Hematopoietic multipotent progenitor cell (in vitro differentiated cells): ENCODE data around the gene ADAP2. TPM values are rescaled to one million over a fixed set of nuclear protein-coding genes. Genes with fewer than 3 reads are reported as not detected.
"Not testable (repeated sequence)": the region's sequence is repeated elsewhere in the genome, so short reads cannot be mapped to it uniquely, and the experiment has no call there.

Source experiments
- DNase-seq, 3 donors: peaks; one replicate each; pipeline ENCODE4 v3.0.0-alpha.2; 2011 to 2015; ENCODE audit warnings: low read depth in 2 of 3, low spot score in 2 of 3
- total RNA-seq: library from RNA; depleted of rRNA; stranded (reverse); fragments of >200 nt; gene quantifications from one replicate; pipeline ENCODE4 v1.2.3, GENCODE V29; 2012

The ADAP2 gene
- total RNA-seq, 1 donor: 0.54 TPM

DNA sequence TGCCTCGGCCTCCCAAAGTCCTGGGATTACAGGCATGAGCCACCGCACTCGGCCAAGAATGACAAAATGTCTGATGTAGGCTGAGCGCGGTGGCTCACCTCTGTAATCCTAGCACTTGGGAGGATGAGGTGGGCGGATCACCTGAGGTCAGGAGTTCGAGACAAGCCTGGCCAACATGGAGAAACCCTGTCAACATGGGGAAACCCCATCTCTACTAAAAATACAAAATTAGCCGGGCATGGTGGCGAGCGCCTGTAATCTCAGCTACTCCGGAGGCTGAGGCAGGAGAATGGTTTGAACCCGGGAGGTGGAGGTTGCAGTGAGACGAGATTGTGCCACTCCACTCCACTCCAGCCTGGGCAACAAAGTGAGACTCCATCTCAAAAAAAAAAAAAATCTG lies 46.2 kb downstream of the ADAP2 start:
- DNase-seq: not testable (repeated sequence)

DNA sequence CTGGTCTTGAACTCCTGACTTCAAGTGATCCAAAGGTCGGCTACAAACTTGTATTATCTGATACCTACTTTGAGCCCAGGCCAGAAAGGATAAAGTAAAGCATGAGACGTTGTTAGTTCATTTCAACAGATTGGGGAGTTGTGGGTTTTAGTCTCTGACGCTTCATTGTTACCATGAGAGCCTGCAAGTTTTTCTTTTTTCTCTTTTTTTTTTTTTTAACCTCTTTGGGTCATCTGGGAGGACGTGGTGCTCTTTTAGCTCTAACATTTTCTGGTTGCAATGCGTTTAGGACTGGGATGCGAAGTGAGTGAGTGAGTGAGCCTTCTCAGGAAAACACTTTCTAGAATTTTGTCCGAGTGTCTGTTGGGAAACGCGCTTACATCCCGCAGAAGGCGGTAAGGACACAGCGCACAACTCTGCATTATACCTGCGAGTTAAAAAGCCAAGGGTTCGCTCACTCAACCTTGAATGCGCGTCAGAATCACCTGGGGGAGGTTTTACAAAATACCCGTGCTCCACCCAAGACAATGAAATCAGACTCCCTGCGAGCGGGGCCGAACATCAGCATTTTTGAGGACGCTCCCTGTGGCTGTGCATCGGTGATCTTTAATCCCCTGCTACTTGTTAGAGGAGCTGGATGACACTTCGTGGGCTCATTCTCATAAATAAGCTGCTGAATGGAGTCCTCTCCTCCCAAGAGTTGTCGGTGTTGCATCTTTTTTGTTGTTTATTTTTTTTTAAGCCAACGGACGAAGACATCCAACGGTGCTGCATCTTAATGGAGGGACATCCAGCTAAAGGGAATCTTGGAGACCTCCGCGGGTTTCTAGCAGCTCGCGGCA lies 48.5 kb downstream of the ADAP2 start:
- peak in 2 of 3 donors; percentile 1 to 40 for DNase-seq

DNA sequence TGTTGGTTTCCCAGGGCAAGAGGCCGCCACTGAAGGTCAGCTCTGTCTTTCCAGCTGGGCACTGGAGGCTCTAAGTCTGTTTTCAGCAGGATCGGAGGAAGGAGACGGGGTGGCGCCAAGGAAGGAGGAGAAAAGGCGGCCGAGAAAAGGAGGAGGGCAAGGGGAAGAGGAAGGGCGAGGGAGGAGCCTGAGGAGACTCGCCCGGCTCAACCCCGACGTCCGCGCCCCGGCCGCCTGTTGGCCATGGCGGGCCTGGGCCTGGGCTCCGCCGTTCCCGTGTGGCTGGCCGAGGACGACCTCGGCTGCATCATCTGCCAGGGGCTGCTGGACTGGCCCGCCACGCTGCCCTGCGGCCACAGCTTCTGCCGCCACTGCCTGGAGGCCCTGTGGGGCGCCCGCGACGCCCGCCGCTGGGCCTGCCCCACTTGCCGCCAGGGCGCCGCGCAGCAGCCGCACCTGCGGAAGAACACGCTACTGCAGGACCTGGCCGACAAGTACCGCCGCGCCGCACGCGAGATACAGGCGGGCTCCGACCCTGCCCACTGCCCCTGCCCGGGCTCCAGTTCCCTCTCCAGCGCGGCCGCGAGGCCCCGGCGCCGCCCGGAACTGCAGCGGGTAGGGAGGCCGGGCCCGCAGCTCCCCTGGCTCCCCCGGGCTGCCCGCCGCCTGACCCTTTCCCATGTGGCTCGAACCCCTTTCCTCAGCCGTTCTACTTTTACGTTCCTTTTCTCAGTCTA lies 49.3 kb downstream of the ADAP2 start, which contains the start of gene RNF135:
RNF135 (plus strand) TSS at position 209 of the 737 bp plus-strand sequence; CDS start at position 244, 35 bp downstream.
- peak; percentile 24 to 83 (median 80) for DNase-seq

DNA sequence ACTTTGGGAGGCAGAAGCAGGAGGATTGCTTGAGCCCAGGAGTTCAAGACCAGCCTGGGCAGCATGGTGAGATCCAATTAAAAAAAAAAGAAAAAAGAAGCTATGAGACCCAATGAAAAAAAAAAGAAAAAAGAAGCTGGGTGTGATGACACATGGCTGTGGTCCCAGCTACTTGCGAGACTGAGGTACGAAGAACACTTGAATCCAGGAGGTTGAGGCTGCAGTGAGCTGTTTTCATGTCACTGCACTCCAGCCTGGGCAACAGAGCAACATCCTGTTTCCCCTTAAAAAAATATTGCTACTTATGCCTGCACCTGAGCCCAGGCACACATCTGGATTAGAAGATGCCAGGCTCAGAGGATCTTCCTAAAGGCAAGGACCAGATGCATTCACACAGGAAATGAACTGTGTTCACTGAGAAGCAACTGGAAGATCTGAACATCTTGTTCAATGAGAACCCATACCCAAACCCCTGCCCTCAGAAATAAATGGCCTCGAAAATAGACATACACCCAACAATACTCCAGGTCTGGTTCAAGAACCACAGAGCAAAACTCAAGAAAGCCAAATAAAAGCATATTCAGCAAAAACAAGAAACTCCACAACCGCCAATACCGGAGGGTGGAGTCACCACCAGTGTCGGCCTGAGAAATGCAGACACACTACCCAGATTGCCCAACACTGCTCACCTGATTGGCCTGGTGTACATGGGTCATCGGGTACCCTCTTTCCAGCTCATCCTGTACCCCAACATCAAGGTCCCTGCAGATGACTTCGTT lies 53.5 kb downstream of the ADAP2 start:
- DNase-seq: no peak

DNA sequence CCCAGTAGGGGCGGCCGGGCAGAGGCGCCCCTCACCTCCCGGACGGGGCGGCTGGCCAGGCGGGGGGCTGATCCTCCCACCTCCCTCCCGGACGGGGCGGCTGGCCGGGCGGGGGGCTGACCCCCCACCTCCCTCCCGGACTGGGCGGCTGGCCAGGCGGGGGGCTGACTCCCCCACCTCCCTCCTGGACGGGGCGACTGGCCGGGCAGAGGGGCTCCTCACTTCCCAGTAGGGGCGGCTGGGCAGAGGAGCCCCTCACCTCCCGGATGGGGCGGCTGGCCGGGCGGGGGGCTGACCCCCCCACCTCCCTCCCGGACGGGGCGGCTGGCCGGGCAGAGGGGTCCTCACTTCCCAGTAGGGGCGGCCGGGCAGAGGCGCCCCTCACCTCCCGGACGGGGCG lies 58.2 kb downstream of the ADAP2 start:
- not testable (repeated sequence) for DNase-seq

DNA sequence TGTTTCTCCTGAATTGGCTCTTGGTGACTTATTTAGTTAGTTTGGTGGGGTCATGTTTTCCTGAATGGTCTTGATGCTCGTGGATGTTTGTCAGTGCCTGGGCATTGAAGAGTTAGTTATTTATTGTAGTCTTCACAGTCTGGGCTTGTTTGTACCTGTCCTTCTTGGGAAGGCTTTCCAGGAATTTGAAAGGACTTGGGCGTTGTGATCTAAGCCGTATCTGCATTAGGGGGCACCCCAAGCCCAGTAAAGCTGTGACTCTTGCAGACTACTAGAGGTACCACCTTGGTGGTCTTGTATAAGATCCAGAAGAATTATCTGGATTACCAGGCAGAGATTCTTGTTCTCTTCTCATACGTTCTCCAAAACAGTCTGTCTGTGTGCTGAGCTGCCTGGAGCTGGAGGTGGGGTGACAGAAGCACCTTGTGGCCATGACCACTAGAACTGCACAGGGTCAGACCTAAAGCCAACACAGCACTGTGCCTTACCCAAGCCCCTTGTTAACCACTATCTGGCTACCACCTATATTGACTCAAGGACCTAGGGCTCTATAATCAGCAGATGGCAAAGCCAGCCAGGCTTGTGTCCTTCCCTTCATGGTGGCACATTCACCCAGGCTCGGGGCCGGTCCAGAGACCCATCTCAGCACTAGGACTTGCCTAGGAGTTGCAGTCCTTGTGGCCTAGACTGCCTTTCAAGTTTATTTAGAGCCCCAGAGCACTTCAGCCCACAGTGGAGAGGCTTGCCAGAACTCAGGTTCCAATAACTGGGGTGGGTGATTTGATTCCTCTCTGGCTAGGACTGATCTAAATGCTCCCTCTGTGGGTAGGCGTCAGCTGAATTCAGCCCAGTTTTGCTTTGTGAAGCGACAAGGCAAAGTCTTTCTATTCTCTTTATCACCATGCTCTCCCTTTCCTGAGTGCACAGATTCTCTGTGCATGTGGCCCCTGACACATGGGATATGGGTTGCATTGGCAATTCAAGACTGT lies 60.1 kb downstream of the ADAP2 start:
- no peak for DNase-seq

DNA sequence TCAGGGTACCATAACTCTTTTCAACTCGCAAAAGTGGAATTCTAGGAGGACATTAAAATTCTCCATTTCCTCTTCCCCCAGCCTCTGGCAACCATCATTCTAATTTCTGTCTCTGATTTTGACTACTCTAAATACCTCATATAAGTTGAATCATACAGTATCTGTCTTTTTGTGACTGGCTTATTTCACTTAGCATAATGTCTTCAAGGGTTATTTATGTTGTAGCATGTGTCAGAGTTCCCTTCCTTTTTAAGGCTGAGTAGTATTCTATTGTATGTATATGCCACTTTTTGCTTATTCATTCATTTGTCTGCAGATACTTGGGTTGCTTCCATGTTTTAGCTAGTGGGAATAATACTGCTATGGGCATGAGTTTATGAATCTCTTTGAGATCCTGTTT lies 61.1 kb downstream of the ADAP2 start:
- no peak for DNase-seq

DNA sequence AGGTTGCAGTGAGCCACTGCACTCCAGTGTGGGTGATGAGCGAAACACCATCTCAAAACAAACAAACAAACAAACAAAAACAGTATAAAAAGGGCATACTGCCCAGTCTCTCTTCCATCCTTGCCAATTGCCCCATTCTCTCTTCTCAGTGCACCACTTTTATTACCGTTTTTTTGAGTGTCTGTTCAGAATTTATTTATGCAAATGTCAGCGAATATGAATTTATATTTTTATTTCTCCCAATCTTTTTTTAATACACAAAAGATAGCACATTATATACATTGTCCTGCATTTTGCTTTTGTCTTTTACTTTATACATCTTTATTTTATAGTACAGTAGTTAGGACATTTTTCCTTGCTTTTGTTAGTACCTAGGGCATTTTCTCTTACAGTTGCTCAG lies 68.7 kb downstream of the ADAP2 start:
- no peak for DNase-seq

DNA sequence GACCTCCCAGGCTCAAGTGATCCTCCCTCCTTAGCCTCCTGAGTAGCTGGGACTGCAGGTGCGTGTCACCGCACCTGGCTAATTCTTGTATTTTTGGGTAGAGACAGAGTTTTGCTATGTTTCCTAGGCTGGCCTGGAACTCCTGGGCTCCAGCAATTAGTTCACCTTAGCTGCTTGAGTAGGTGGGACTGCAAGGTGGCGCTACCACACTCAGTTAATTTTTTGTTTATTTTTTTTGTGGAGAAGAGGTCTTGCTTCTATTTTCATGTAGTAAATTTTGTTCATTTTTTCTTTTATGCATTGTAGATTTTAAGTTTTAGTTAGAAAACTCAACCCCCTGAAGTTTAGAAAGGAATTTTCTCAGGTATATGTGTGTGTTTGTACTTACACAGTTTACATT lies 70.8 kb downstream of the ADAP2 start:
- no peak for DNase-seq

DNA sequence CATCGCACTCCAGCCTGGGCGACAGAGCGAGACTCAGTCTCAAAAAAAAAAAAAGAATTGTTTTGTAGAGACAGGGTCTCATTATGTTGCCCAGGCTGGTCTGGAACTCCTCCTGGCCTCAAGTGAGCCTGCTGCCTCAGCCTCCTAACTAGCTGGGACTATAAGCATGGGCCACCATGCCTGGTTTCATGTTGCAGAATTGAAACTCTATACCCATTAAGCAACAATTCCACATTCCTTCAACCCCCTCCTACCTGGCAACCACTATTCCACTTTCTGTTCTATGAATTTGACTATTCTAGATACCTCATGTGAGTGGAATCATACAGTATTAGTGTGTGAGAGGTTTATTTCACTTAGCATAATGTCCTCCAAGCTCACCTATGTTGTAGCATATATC lies 73.6 kb downstream of the ADAP2 start:
- DNase-seq: no peak

DNA sequence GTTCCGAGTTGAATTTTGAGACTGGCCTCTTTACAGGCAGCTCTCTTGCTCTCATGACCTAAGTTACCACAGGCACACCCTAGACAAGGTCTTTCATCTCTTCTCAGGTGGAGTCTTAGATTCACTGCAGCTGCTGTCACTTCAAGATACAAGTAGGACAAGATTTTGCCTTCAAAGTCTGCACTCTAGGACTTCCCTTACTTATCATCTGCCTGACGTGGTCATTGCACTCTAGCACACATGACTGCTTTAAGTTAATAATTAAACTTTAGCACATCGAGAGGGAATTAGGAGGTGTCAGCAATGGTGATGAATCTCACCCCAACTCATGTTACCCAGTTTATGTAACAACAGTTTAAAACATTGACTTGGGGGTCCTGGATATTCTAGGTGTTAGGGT lies 74.7 kb downstream of the ADAP2 start:
- DNase-seq: no peak

DNA sequence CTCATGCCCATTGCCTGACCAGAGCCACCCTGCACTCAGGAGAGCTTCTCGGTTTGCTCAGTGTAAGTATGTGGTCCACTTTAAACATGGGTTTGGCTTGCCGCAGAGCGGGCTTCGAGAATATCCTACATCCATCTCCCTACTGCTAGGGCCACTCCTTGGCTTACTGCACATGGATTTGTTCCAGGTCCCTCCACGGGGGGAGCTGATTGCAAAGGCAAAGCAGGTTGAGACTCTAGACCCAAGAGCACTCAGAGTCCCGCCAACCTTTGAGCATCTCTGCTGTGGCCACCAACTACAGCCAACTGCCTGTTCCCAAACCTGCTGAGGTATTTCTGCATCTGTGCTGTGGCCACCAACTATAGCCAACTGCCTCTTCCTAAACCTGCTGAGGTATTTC lies 75.5 kb downstream of the ADAP2 start:
- no peak for DNase-seq

DNA sequence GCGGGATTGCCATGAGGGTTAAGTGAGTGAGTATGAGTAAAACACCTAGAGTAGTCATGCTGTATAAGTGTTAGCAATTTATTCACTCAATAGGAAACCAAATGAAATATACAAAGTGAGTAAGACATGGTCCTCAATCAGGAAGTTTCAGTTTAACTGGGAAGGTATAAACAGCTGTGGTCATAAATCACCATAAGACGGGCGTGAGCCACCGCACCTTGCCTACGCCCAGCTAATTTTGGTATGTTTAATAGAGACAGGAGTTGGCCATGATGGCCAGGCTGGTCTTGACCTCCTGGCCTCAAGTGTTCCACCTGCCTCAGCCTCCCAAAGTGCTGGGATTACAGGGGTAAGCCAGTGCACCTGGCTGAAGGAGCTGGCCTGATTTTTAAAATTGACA lies 76.1 kb downstream of the ADAP2 start:
- no peak for DNase-seq

DNA sequence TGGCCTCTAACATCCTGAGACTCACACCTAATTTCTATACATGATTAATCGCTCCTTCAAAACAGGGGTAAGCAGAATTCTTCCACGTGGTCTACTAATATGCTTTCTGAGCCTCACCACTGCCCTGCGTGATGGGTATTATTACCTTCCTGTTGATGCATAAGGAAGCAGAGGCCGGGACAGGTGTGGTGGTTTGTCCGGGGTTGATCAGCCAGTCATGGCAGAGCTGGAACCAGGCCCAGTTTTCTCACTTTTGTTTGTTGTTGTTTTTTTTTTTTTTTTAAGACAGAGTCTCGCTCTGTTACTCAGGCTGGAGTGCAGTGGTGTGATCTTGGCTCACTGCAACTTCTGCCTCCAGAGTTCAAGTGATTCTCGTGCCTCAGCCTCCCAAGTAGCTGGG lies 80.3 kb downstream of the ADAP2 start:
- no peak for DNase-seq

DNA sequence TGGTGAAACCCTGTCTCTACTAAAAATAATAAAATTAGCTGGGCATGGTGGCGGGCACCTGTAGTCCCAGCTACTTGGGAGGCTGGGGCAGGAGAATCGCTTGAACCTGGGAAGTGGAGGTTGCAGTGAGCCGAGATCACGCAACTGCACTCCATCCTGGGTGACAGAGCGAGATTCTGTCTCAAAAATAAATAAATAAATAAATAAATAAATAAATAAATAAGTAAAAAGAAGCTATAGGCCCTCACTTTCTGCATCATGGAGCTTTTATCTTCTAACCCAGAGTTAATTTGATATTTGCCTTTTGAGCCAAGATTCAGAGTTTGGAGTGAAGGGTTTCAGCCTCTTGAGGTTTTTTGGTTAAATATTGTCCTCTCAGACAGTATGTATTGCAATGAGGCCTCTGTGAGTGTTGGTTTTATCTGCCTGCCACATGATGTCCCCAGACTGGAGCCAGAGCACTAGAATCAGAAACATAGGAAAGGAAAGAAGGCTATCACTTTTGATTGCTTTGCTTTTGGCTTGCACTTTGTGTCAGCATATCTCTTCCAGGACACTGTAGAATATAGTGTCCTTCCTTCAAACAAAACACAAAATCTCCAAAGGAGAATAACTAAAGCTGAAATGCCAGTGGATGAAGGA lies 81.6 kb downstream of the ADAP2 start:
- DNase-seq: no peak

DNA sequence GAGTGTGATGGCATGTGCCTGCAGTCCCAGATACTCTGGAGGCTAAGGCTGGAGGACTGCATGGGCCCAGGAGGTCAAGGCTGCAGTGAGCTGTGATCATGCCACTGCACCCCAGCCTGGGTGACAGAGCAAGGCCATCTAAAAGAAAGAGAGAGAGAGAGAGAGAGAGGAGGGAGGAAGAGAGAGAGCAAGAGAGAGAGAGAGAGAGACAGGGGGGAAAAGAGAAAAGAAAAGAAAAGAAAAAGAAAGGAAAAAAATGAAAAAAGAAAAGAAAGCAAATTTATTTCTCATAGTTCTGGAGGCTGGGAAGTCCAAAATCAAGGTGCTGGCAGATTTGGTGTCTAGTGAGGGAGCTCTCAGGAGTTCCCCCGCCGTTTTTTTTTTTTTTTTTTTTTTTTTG lies 82.4 kb downstream of the ADAP2 start:
- no peak for DNase-seq

DNA sequence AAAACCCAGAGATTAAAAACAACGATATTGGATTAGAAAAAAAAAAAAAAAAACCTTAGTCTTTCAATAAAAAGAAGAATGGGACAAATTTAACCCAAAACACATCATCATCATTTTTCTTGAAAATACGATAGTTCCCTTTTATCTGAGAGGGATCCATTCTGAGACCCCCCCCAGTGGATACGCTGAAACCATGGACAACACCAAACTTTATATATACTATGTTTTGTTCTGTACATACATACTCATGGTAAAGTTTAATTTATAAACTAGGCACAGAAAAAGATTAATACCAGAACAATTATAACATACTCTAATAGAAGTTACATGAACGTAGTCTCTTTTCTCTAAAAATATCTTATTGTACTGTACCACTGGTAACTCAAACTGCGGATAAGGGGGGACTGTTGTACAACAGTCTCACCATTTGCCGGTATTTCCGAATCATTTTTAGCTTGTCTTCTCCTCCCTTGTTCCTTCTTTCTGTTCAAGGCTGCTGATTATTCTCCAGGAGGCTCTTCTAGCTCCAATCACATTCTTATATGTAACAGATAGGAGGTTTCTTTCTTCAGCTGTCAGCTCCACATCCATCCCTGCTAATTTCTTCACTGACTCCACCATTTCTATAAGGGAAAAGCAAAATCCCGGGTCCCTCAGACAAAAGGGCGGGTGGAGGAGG lies 86.1 kb downstream of the ADAP2 start:
- DNase-seq: no peak

DNA sequence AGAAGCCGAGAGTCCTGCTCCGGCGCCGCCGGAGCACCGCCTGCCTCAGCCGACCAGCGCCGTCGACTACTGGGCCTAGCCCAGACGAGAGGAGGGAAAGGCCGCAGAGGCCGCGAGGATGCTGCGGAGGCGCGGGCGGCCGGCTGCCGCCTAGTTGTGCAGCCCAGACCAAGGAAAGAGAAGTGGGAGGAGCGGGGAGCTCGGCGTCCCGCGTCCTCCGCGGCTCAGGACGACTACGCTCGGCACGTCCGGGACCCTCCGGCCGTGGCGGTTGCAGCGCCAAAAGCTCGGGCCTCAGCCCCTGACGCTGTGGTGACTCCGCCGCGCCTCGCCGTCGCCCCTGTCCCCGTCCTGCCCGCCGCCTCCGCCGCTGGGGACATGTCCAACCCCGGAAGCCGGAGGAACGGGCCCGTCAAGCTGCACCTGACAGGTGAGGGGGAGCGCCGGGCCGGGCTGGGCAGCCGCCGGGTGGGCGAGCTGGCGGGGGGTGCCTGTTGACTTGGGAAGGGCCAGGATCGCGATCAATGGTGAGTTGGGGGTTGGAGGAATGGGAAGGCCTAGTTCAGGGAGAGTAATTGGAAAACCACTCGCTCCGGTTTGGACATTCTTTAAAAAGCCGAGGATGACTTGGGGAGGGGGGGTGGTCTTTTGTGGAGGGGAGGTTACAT lies 86.8 kb downstream of the ADAP2 start:
- peak; percentile 39 to 55 (median 54) for DNase-seq
